NCI-H2196 treated with DMSO at 0.1 percent for 48 hours (cell line): Measurements from ENCODE around the gene CAMK2A.

ENCODE experiments used
- DNase-seq: peaks from one replicate; lab custom pipeline; 2025; ENCODE audit not compliant: unreplicated experiment; lab: John Stamatoyannopoulos, UW

CAMK2A gene

GRCh38 chr5:150190503-150190979, 99.0 kb downstream of the CAMK2A start:
- DNase-seq = no peak

DNA sequence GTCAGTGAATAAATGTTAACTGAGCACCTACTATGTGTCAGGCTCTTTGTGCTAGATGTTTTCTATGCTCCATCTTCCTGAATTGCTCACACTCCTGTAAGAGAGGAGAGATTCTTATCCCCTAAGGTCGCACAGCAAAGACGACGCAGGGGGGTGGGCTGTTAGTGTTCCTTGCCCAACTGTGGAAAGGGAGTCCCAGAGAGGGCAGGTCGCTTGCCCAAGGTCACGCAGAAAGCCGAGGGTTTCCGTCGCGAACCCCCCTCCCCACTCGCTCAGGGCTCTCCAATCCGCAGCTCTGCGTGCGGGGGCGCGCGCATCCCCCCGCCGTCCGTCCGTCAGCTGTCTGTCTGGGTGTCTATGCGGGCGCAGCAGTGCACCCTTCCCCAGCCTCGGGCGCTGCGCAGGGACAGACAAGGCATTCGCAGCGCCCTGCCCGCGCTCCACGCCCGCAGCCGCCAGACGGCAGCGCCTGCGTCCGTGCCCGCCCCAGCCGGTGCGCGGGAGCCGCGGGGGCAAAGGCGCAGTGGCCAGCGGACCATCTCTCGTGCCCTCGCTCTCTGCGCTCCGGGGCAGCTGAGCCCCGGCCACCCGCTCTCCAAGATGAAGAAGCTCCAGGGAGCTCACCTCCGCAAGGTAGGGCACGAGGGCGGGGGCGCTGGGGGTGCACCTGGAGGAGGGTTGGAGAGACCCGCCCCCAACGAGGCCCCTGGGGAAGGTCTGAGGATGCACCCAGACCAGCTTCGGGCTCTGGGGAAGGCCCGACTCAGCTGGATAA, 99.7 kb downstream of the CAMK2A start, which contains the start of gene SLC6A7:
SLC6A7 (plus strand) TSS at position 335 of the 775 bp plus-strand sequence; CDS start at position 601, 266 bp downstream.
- no peak for DNase-seq

- no peak for DNase-seq
These were observed 100.2 kb downstream of the CAMK2A start for GRCh38 chr5:150189326-150189725.

DNA sequence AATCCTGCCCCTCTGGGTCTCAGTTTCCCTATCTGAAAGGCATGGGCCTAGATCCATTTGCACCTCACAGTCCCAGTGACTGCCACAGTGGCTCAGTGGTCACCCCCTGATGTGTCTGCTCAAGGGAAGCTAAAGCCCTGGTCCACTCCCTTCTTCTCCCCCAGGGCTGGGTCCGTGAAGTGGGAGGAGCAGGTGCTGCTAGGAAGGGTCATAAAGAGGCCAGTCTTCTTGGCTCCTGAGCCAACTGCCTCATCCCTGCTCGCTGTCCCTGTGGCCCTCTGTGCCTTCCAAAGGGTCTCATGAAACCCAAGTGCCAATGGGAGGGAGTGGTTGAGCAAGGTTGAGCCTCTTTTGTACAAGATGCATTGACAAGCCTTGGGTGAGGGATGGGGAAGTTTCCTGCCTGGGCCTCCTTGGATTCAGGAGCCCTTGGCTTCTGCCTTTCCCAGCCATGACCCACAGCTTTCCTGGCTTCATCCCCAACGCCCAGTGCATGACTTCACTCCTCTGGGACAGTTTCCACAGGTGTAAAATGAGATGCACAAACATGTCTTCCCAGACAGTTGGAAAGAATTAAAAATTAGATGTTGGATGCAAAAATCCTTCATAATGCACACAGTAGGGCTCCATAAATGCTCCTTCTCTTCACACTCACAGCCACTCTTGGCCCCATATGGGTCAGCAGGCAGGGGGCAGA, 101.3 kb downstream of the CAMK2A start:
- no peak for DNase-seq

- DNase-seq = no peak
These were observed 102.7 kb downstream of the CAMK2A start for GRCh38 chr5:150186897-150187296.

DNA sequence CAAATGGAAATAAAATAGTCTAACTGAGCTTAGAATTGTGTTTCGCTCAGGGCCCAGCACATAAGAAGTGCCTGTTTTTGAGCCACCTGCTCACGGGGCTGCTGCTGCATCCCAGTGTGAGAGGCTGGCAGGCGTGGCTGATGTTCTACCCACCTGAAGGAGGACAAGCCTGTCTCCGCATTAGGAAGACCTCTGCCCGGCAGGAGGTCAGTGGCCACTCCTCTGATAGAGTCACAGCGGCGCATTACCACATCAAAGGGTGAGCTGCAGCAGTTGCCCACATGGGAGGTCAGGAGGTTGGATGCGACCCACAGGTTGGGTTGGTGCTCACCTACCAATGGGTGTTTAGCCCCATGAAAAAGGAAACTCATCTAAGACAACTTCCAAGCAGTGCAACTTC, 103.4 kb downstream of the CAMK2A start:
- no peak for DNase-seq

- no peak for DNase-seq
These were observed 104.3 kb downstream of the CAMK2A start for GRCh38 chr5:150184990-150185912.

DNA sequence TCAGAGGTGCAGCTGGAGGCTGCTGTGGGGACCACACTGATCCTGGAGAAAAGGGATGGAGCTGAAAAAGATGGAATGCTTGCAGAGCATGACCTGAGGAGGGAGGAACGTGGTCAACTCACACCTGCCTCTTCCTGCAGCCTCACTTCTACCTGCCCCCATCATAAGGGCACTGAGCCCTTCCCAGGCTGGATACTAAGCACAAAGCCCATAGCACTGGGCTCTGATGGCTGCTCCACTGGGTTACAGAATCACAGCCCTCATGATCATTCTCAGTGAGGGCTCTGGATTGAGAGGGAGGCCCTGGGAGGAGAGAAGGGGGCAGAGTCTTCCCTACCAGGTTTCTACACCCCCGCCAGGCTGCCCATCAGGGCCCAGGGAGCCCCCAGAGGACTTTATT, 105.6 kb downstream of the CAMK2A start:
- no peak for DNase-seq

GRCh38 chr5:150183436-150183835, 106.1 kb downstream of the CAMK2A start:
- DNase-seq = no peak

DNA sequence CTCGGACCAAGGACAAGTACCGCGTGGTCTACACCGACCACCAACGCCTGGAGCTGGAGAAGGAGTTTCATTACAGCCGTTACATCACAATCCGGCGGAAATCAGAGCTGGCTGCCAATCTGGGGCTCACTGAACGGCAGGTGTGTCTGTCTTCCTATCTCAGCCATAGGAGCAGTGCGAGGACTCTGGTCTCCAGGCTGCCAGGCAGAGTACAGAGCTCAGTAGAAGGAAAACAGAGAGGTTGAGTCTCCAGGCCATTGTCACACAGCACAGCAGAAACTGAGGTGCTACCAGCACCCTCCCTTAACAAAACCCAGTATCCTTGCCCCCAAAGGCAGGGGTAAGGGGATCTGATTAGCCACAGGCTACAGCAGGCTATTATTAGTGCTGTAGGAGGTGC, 106.8 kb downstream of the CAMK2A start:
- no peak for DNase-seq

DNA sequence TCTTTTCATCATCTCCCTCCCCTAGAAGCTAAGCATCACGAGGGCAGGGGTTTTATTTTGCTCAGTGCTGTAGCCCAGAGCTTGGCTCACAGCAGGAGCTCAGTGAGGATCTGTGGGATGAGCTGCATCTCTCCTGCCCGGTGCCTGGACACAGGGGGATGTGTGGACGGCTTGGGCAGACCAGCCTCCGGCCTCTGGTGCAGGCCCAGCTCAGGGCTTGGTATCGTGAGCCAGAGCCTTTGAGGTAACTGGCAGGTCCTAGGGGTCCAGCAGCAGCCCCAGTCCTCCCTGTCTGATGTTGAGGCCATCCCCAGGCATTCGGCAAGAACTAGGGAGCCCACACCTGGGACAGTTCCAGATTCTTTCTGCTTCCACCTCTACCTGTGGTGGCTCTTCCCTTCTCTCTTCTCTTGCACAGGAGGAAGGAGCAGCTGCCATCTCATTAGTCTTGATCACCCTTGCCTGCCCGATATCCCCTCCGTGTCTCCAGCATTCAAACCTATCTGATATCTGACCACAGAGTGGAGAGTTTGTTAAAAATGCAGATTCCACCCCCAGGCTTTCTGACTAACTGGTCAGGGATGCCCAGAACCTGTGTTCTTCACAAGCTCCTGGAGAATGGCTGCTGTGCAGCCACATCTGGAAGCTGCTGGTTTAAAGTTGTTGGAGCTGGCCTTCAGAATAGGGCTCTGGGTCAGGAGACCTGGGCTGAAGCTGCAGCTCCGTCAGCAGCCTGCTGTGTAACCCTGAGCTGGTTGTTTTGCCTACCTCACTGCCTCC, 107.6 kb downstream of the CAMK2A start:
- no peak for DNase-seq

DNA sequence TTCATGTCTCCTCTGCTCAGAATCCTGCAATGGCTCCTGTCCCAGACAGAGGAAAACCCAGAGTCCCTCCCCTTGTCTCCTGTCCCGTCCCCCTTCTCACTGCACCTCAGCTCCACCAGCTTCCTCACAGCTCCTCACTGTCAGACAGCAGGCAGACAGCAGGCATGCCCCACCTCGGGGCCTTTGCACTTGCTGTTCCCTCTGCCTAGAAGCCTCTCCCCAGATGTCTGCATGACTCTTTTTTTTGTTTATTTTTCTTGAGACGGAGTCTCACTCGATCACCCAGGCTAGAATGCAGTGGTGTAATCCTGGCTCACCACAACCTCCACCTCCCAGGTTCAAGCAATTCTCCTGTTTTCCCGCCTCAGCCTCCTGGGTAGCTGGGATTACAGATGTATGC, 108.5 kb downstream of the CAMK2A start:
- no peak for DNase-seq

DNA sequence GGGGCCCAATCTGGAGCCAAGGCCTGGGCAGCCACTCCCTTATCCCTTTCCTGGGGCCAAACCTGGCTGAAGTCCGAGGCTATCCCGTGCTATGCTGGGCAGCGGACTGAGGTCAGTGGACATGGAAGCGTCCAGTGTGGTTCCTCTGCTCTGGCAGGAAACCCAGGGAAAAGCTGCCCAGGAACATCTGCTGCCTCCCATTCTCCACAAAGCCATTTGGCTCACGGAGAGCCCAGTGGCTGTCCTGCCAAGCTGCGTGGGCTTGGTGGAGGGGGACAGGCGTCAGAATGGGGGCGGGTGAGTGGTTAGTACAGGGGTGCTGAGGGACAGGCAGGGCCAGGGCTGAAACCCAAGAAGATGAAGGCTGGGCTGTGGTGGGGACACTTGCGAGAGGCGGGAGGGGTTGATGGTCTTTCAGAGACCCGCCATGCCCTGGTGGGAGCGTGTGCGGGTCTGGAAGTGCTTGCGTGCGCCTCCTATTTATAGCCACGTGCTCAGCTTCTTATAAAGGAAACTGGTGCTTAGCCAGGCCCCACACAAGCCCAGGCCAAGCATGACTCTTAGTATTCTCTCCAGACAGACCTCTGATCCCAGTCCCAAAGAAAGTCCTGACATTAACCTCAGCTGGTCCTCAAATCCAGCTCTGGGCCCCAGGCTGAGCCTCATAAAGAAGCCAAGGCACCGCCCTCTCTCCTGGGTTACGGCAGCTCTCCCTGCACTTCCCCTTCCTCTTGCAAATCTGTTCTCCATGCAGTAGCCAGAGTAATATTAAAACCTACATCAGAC, 109.1 kb downstream of the CAMK2A start:
- no peak for DNase-seq

- DNase-seq = no peak
These were observed 110.5 kb downstream of the CAMK2A start for GRCh38 chr5:150179019-150179620.

- no peak for DNase-seq
These were observed 111.3 kb downstream of the CAMK2A start for GRCh38 chr5:150178262-150178661.

GRCh38 chr5:150177721-150178120, 111.9 kb downstream of the CAMK2A start:
- no peak for DNase-seq

GRCh38 chr5:150176745-150177477, 112.7 kb downstream of the CAMK2A start:
- no peak for DNase-seq

DNA sequence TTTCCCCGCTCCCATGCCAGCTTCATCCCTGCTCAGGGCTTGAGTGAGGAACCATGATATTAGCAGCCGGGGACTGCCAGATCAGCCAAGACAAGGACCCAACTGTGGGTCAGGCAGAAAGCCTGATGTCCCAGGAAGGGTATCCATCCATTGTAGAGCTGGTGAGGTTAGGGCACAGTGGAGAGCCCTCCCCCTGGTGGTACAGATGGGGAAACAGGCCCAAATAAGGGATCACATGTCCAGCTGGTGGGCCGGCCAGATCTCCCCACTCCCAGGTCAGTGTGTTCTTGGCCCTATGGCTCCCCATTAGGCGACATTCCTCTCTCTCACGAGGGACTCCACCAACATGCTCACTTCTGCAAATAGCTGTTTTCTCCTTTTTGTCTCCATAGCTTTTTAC, 114.0 kb downstream of the CAMK2A start:
- DNase-seq = no peak

GRCh38 chr5:150175076-150175475, 114.5 kb downstream of the CAMK2A start:
- no peak for DNase-seq
